Cortex of kidney (tissue), 1 donor: ENCODE measurements around the gene EHD1.

Experiments
- DNase-seq: peaks from one replicate; lab custom pipeline; 2025; lab: John Stamatoyannopoulos, UW

Gene EHD1

GRCh38 chr11:64878494-64879243, at the start of gene EHD1:
EHD1 (minus strand) TSS chr11:64878621; CDS start chr11:64878464, 157 bp downstream.
- peak; percentile 90 for DNase-seq

GRCh38 chr11:64926689-64927088, 48.3 kb upstream of the EHD1 start:
- no peak for DNase-seq

DNA sequence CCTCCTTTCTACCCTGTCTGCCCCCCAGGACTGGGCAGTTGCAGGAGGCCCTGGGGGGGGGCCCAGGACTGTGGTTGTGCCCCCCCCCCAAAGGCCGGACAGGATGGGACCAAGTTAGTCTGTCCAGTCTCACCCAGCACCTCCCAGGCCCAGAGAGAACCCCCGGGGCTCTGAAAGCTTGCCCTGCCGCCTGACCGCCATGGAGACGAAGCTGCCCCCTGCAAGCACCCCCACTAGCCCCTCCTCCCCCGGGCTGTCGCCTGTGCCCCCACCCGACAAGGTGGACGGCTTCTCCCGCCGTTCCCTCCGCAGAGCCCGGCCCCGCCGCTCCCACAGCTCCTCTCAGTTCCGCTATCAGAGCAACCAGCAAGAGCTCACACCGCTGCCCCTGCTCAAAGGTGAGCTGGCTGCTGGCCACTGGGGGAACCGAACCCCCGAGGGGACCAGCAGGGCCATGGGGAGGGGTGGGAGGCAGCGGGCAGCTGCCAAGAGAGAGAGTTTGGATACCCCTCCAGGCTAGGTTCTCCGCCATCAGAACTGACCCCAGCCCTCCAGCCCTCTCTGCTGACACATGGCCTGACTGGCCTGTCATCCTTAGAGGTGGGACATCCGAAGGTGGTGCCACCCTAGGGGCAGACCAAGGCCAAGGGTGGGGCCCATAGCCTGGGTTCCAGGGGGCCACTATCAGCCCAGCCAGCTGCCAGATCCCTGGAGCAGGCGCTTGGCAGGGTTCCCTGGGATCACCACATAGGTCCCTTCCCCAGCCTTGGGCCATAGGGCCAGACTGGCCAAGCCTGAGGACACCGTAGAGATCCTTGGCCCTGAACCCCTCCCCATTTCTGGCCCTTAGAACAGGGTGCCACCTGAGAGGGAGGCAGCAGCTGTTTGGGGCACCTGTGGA, 47.4 kb upstream of the EHD1 start:
- DNase-seq, result no peak

DNA sequence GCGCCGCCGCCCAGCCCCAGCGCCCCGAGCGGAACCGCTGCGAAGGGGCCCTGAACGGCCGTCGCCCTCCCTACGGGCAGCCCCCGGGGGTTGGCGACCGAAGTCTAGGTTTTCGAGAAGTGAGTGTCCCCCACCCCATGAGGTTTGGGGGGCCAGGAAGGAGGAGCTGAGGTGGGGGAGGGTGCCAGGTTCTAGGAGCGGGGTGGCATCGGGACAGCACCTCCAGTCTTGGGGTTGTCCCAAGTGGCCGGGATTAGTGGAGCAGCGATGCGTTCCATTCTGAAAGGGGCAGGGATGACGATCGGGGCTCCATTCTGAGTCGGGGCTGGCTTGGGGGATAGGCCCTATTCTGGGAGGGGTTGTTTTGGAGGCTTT, 46.5 kb upstream of the EHD1 start:
- no peak for DNase-seq

GRCh38 chr11:64923944-64924909, 45.8 kb upstream of the EHD1 start, which contains the start of gene PPP2R5B:
PPP2R5B (plus strand) TSS chr11:64924689; CDS start chr11:64925735, 1,046 bp downstream.
- no peak for DNase-seq

DNA sequence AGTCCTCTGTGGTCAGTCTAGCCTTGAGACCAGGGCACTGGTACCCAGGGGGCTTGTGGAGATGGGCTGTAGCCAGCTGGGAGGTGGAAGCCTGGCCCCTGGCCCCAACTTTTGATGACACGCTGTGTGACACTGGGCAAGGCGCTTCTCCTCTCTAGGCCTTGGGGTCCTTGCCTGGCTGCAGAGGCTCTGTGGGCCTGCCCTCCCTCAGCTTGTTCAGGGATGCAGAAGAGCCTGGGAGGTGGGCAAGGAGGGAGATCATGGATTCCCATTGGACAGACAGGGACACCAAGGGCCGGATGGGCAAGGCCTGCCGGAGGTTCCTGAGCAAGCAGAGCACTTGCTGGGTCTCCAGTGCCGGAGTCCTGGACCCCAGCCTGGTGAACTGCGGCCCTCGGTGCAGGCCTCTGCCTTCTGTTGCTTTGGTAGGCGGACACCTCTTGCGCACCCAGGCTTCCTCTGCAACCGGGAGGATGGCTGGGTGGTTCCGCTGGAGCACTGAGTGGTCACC, 44.8 kb upstream of the EHD1 start:
- no peak for DNase-seq

GRCh38 chr11:64921384-64921783, 43.0 kb upstream of the EHD1 start:
- DNase-seq, result no peak

GRCh38 chr11:64920124-64920523, 41.7 kb upstream of the EHD1 start:
- DNase-seq, result no peak

DNA sequence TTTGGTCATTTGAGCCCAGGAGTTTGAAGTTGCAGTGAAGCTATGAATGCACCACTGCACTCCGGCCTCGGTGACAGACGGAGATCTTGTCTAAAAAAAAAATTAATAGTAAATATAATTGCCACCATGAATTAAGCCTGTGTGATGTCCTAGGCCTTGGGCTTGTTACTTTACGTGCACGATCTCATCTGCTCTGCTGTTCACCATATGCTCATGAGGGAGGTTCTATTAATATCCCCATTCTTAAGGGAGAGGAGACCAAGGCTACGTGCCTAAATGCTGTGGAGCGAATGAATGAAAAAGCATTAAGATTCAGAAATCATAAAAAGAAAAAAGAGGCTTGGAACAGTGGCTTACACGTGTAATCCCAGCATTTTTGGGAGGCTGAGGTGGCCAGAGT, 41.2 kb upstream of the EHD1 start:
- no peak for DNase-seq

- DNase-seq, result no peak
Observed at GRCh38 chr11:64918017-64918416, 39.6 kb upstream of the EHD1 start.

GRCh38 chr11:64917663-64917995, 39.2 kb upstream of the EHD1 start:
- no peak for DNase-seq

DNA sequence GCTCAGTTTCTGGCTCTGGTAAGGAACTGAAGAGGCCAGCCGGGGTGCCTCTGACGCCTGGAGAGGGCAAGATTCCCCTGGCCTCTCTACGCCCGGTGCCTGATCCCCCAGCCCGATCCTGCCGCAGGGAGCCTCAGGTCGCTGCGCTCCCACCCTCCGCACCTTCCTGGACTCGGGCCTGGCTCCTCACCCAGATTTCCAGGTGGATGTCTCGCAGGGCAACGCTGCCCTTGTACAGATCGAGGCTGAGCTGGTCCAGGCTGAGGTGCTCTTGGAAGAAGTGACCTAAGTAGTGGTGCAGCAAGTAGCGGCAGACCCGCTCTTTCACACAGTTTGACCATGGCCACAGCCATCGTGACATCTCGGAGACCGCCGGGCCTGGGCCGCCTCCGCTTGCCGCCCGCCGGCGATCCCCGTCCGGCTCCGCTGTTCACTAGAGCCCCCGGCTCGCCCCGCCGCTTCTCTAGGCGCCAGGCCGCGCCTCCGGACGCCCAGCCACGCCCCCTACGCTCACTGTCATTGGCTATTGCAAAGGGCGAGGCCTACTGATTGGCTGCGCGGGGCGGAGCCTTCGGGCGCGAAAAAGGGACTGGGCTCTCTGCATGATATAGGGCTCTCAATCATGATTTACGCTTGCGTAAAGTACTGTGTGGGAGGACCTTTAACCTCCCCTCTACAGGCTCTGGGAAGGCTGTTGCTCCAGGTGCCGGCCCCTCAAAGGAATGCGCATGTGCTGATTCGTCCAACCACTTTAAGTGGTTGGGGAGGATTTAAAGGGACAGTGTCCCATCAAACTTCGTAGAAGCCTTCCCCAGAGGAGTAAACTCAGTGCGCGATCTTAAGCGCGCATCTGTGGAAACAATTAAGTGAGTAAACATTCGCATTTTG, 38.6 kb upstream of the EHD1 start, which contains the start of gene ATG2A:
Gene ATG2A, minus strand, starts transcription at position 435 of the 888 bp plus-strand sequence. Its CDS starts 74 bp downstream, at position 361.
- no peak for DNase-seq

GRCh38 chr11:64916040-64916774, 37.8 kb upstream of the EHD1 start:
- no peak for DNase-seq

GRCh38 chr11:64915376-64915887, 37.0 kb upstream of the EHD1 start:
- DNase-seq, result no peak

GRCh38 chr11:64914123-64914522, 35.7 kb upstream of the EHD1 start:
- DNase-seq, result no peak

DNA sequence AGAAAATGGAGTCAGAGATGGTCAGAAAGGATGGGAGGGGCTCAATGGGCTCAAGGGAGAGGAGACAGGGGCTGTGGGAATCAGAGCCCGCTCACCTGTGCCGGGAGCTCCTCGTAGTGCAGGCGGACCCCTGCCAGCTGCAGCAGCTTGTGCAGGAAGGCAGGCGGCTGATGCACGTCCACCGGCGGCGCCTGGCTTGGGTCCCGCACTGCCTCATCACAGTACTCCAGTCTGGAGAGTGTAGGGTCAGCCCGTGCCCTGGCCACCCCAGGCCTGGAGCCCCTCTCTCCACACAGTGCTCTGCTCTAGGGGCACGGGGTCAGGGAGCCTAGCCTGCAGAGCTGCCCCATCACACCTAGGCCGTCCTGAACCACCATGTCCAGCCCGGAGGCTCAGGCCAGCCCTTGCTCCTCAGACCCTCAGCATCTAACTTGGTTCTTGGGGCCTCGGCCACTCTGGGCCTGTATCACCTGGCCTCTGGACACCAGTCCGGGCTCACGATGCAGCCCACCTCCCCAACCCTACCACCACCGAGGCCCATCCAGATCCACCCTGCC, 34.8 kb upstream of the EHD1 start:
- no peak for DNase-seq

DNA sequence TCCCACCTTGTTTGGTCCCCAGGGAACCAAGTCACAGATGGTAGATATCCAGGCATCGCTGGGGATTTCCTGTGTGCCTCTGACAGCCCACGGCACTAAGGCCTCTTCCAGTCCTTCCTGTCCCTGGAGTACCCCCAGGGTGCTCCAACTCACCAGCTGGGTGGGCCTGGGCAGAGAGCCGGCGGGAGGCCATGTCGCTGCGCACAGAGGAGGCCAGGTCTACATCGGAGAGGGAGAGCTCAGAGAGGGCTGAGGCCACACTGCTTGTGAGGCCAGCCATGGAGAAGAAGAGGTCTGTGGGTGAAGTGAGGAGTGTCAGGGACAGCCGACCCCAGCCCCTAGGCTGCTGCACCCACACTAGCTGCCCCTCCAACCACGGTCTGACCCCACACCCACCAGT, 33.3 kb upstream of the EHD1 start:
- no peak for DNase-seq

DNA sequence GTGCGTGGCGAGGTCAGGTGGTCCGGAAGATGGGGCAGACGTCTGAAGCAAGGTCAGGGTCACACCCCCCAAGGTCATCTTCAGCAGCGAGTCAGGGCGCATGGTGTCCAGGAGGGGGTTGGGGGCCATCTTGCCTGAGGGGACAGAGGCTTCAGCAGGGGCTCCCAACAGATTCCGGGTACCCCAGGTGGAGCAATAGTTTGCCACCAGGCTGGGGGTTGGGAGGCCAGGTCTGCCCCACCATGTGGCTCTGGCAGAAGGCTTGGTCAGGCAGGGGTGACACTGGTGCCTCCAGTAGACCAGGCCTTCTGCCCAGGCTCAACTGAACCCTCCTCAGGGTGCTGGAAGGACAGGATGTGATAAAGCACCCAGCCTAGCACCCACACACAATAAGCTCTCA, 32.7 kb upstream of the EHD1 start:
- DNase-seq, result no peak

DNA sequence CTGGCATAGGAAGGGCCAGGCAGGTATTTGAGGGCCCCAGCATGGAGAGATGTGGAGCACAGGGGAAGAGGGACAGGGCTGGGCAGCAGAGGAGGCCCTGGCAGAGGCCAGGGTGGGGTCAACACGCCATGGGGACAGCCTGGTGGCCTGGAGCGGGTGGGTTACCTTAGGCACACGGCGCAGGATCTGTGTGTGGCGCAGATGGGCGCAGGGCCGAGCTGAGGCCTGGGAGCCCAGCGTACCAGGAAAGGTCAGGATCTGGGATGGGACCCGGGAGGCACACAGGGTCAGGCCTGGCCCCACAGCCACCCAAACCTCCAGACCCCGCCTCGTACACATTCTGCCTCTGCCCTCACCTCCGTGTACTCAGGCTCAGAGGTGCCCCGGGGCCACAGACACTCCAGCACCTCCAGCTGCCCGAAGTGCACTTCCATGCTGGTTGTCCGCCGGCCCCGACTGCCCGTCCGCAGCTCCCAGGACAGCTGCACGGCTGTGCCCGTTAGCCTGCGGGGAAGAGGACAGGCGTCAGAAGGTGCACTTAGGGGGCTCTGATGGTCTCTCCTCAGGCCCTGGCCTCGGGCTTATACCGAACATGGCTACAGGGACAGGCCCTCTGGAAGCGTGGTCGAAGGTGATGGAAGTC, 32.2 kb upstream of the EHD1 start:
- no peak for DNase-seq
